SK-N-SH treated with all-trans-retinoic acid at 6 μM for 48 hours (cell line): ENCODE measurements around the gene EPB41L4A.
"Not testable (repeated sequence)": the region's sequence is repeated elsewhere in the genome, so short reads cannot be mapped to it uniquely, and the experiment has no call there.

Source experiments
- ARNTL ChIP-seq: fragments of 450-650 bp; formaldehyde crosslinking; IDR thresholded peaks from 2 replicates; pipeline ENCODE4 v1.5.0; 2020; ENCODE audit warnings: low read depth, mild to moderate bottlenecking, moderate library complexity, borderline replicate concordance
- CSDC2 ChIP-seq: fragments of 250-450 bp; sonication (Bioruptor Pico); IDR thresholded peaks from 2 replicates; pipeline ENCODE4 v1.5.0; 2020; ENCODE audit warnings: mild to moderate bottlenecking, moderate library complexity
- GLIS3 ChIP-seq: fragments of 250-450 bp; sonication (Bioruptor Pico); IDR thresholded peaks from 2 replicates; pipeline ENCODE4 v1.5.0; 2020; ENCODE audit warnings: mild to moderate bottlenecking, moderate library complexity
- ISL1 ChIP-seq: fragments of 250-450 bp; sonication (Bioruptor Pico); IDR thresholded peaks from 2 replicates; pipeline ENCODE4 v2.1.2; 2022; ENCODE audit warnings: mild to moderate bottlenecking, moderate library complexity
- PATZ1 ChIP-seq: fragments of 250-450 bp; sonication (Bioruptor Pico); IDR thresholded peaks from 2 replicates; pipeline ENCODE4 v1.8.0; 2020; ENCODE audit warnings: mild to moderate bottlenecking, moderate library complexity, borderline replicate concordance
- RARB ChIP-seq: fragments of 250-450 bp; sonication (Bioruptor Pico); IDR thresholded peaks from 2 replicates; pipeline ENCODE4 v1.8.0; 2021; ENCODE audit warnings: mild to moderate bottlenecking, moderate library complexity
- TCF4 ChIP-seq: fragments of 250-450 bp; sonication (Bioruptor Pico); IDR thresholded peaks from 2 replicates; pipeline ENCODE4 v1.8.0; 2021; ENCODE audit warnings: mild to moderate bottlenecking, moderate library complexity, borderline replicate concordance
- ZFP30 ChIP-seq: fragments of 450-650 bp; formaldehyde crosslinking; IDR thresholded peaks from 2 replicates; pipeline ENCODE4 v1.5.0; 2022; ENCODE audit warnings: mild to moderate bottlenecking, moderate library complexity
- ZNF70 ChIP-seq: fragments of 450-650 bp; formaldehyde crosslinking; IDR thresholded peaks from 2 replicates; pipeline ENCODE4 v1.5.0; 2020; ENCODE audit warnings: mild to moderate bottlenecking, moderate library complexity
- TF ChIP-seq, protein P1 (sequence below): fragments of 250-450 bp; sonication (Bioruptor Pico); IDR thresholded peaks from 2 replicates; pipeline ENCODE4 v1.5.0; 2020; ENCODE audit warnings: mild to moderate bottlenecking, moderate library complexity

DNA sequence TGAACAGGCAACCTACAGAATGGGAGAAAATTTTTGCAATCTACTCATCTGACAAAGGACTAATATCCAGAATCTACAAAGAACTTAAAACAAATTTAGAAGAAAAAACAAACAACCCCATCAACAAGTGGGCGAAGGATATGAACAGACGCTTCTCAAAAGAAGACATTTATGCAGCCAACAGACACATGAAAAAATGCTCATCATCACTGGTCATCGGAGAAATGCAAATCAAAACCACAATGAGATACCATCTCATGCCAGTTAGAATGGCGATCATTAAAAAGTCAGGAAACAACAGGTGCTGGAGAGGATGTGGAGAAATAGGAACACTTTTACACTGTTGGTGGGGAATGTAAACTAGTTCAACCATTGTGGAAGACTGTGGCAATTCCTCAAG, 23.8 kb downstream of the EPB41L4A start:
- not testable (repeated sequence) for TF ChIP-seq TCF4 (CRISPR knock-in tag); PATZ1; ISL1; GLIS3; ARNTL (CRISPR knock-in tag); RARB; ZFP30 (CRISPR knock-in tag); ZNF70; CSDC2
- TF ChIP-seq, protein P1, sequence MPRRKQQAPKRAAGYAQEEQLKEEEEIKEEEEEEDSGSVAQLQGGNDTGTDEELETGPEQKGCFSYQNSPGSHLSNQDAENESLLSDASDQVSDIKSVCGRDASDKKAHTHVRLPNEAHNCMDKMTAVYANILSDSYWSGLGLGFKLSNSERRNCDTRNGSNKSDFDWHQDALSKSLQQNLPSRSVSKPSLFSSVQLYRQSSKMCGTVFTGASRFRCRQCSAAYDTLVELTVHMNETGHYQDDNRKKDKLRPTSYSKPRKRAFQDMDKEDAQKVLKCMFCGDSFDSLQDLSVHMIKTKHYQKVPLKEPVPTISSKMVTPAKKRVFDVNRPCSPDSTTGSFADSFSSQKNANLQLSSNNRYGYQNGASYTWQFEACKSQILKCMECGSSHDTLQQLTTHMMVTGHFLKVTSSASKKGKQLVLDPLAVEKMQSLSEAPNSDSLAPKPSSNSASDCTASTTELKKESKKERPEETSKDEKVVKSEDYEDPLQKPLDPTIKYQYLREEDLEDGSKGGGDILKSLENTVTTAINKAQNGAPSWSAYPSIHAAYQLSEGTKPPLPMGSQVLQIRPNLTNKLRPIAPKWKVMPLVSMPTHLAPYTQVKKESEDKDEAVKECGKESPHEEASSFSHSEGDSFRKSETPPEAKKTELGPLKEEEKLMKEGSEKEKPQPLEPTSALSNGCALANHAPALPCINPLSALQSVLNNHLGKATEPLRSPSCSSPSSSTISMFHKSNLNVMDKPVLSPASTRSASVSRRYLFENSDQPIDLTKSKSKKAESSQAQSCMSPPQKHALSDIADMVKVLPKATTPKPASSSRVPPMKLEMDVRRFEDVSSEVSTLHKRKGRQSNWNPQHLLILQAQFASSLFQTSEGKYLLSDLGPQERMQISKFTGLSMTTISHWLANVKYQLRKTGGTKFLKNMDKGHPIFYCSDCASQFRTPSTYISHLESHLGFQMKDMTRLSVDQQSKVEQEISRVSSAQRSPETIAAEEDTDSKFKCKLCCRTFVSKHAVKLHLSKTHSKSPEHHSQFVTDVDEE, result not testable (repeated sequence)
